IPS DF 19.7 (cell line): ENCODE measurements around the gene RNF152.

ENCODE experiments used
- DNase-seq: peaks from one replicate; pipeline ENCODE4 v3.0.0-alpha.2; 2013; ENCODE audit warnings: low read depth, low spot score

Gene RNF152

GRCh38 chr18:61854578-61855448, 38.0 kb downstream of the RNF152 start:
- no peak for DNase-seq

- DNase-seq = no peak
These were observed 39.0 kb downstream of the RNF152 start for GRCh38 chr18:61853855-61854254.

- DNase-seq = no peak
These were observed 40.3 kb downstream of the RNF152 start for GRCh38 chr18:61852496-61852895.

- no peak for DNase-seq
These were observed 40.8 kb downstream of the RNF152 start for GRCh38 chr18:61851940-61852451.

GRCh38 chr18:61851279-61851678, 41.5 kb downstream of the RNF152 start:
- DNase-seq = no peak

- DNase-seq = no peak
These were observed 42.1 kb downstream of the RNF152 start for GRCh38 chr18:61850756-61851155.

GRCh38 chr18:61847164-61847791, 45.5 kb downstream of the RNF152 start:
- DNase-seq = no peak

GRCh38 chr18:61845197-61845596, 47.6 kb downstream of the RNF152 start:
- no peak for DNase-seq

- no peak for DNase-seq
These were observed 48.1 kb downstream of the RNF152 start for GRCh38 chr18:61844726-61845125.

- no peak for DNase-seq
These were observed 50.7 kb downstream of the RNF152 start for GRCh38 chr18:61842146-61842545.

- DNase-seq = no peak
These were observed 51.1 kb downstream of the RNF152 start for GRCh38 chr18:61841706-61842105.

- no peak for DNase-seq
These were observed 52.5 kb downstream of the RNF152 start for GRCh38 chr18:61840324-61840723.

- no peak for DNase-seq
These were observed 54.3 kb downstream of the RNF152 start for GRCh38 chr18:61838521-61838920.

GRCh38 chr18:61833978-61834377, 58.8 kb downstream of the RNF152 start:
- DNase-seq = no peak

GRCh38 chr18:61833387-61833786, 59.4 kb downstream of the RNF152 start:
- DNase-seq = no peak

- no peak for DNase-seq
These were observed 59.9 kb downstream of the RNF152 start for GRCh38 chr18:61832858-61833257.

GRCh38 chr18:61831071-61831470, 61.7 kb downstream of the RNF152 start:
- DNase-seq = no peak

- DNase-seq = no peak
These were observed 63.7 kb downstream of the RNF152 start for GRCh38 chr18:61829108-61829507.

GRCh38 chr18:61827591-61827990, 65.2 kb downstream of the RNF152 start:
- DNase-seq = no peak

- DNase-seq = no peak
These were observed 67.4 kb downstream of the RNF152 start for GRCh38 chr18:61825386-61825785.

- DNase-seq = no peak
These were observed 68.0 kb downstream of the RNF152 start for GRCh38 chr18:61824733-61825363.

GRCh38 chr18:61823595-61823994, 69.2 kb downstream of the RNF152 start:
- DNase-seq = no peak
